Thyroid gland (tissue), 4 donors: ENCODE measurements around the gene BUD13.

ENCODE experiments used
- POLR2A ChIP-seq, 2 donors: fragments of 450-650 bp; IDR thresholded peaks; one replicate each; pipeline ENCODE4 v1.6.1; 2017; ENCODE audit warnings: antibody characterized with exemption in 2 of 2, mild to moderate bottlenecking in 2 of 2, moderate library complexity in 1 of 2
- TF ChIP-seq, protein P1 (sequence below), 6 experiments: fragments of 200-600 bp in 3 of 6; fragments of 450-650 bp in 3 of 6; sonication (generic) in 3 of 6; IDR thresholded peaks; one replicate each; pipeline ENCODE4 v1.5.1; 2016 to 2019; ENCODE audit warnings: antibody characterized with exemption in 6 of 6, mild to moderate bottlenecking in 2 of 6, inconsistent platforms in 1 of 6, moderate library complexity in 1 of 6

GRCh38 chr11:116813781-116814471 is 41.1 kb upstream of the BUD13 start:
- TF ChIP-seq POLR2A (IDR thresholded peaks at IDR 0.05): no peak
- TF ChIP-seq, protein P1, sequence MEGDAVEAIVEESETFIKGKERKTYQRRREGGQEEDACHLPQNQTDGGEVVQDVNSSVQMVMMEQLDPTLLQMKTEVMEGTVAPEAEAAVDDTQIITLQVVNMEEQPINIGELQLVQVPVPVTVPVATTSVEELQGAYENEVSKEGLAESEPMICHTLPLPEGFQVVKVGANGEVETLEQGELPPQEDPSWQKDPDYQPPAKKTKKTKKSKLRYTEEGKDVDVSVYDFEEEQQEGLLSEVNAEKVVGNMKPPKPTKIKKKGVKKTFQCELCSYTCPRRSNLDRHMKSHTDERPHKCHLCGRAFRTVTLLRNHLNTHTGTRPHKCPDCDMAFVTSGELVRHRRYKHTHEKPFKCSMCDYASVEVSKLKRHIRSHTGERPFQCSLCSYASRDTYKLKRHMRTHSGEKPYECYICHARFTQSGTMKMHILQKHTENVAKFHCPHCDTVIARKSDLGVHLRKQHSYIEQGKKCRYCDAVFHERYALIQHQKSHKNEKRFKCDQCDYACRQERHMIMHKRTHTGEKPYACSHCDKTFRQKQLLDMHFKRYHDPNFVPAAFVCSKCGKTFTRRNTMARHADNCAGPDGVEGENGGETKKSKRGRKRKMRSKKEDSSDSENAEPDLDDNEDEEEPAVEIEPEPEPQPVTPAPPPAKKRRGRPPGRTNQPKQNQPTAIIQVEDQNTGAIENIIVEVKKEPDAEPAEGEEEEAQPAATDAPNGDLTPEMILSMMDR (IDR thresholded peaks at IDR 0.05): no peak
